ENCODE measurements around the gene ITPR2.
"Not testable (repeated sequence)": the region's sequence is repeated elsewhere in the genome, so short reads cannot be mapped to it uniquely, and the experiment has no call there.

ITPR2 gene

GRCh38 chr12:26523708-26524150, 309.3 kb downstream of the ITPR2 start:
- CTCF ChIA-PET = no interaction called here
- POLR2A ChIA-PET = no interaction called here
- no peak for DNase-seq (ENCODE audit: extremely low spot score)
- TF ChIP-seq ARNT (IDR thresholded peaks at IDR 0.05) (no peak), ZNF384 (IDR thresholded peaks at IDR 0.05) (no peak), CTBP1 (IDR thresholded peaks at IDR 0.05; ENCODE audit: borderline replicate concordance) (no peak)

GRCh38 chr12:26520869-26521268, 312.1 kb downstream of the ITPR2 start:
- TF ChIP-seq NFRKB (IDR thresholded peaks at IDR 0.05) = no peak
- TF ChIP-seq BHLHE40 (IDR thresholded peaks at IDR 0.05; ENCODE audit: borderline replicate concordance) = no peak
- no peak for TF ChIP-seq CTBP1 (IDR thresholded peaks at IDR 0.05; ENCODE audit: borderline replicate concordance)
- TF ChIP-seq SP1 (IDR thresholded peaks at IDR 0.05) = no peak
- no peak for TF ChIP-seq SUZ12 (IDR thresholded peaks at IDR 0.05)
- no peak for TF ChIP-seq TARDBP (IDR thresholded peaks at IDR 0.05)
- TF ChIP-seq LEF1 (IDR thresholded peaks at IDR 0.05; ENCODE audit: borderline replicate concordance) = no peak
- no peak for TF ChIP-seq ZNF384 (IDR thresholded peaks at IDR 0.05)
- no peak for TF ChIP-seq ARNT (IDR thresholded peaks at IDR 0.05)
- no peak for TF ChIP-seq FOXM1 (IDR thresholded peaks at IDR 0.05; ENCODE audit: borderline replicate concordance)
- TF ChIP-seq FOXA1 (IDR thresholded peaks at IDR 0.05) = no peak
- no peak for TF ChIP-seq PKNOX1 (IDR thresholded peaks at IDR 0.05)
- TF ChIP-seq HDGF (IDR thresholded peaks at IDR 0.05; ENCODE audit: borderline replicate concordance) = no peak
- TF ChIP-seq ELF4 (IDR thresholded peaks at IDR 0.05) = no peak
- TF ChIP-seq FOXK2 (IDR thresholded peaks at IDR 0.05) = no peak
- no peak for TF ChIP-seq L3MBTL2 (conservative IDR thresholded peaks at IDR 0.05)
- ChIA-PET CTCF (no interaction called here), POLR2A (no interaction called here)
- DNase-seq (ENCODE audit: extremely low spot score) = no peak

GRCh38 chr12:26520109-26520508, 312.9 kb downstream of the ITPR2 start:
- POLR2A ChIA-PET = no interaction called here
- CTCF ChIA-PET = no interaction called here
- no peak for TF ChIP-seq BHLHE40 (IDR thresholded peaks at IDR 0.05; ENCODE audit: borderline replicate concordance)
- TF ChIP-seq FOXA1 (IDR thresholded peaks at IDR 0.05) = no peak
- TF ChIP-seq ARNT (IDR thresholded peaks at IDR 0.05) = no peak
- TF ChIP-seq FOXM1 (IDR thresholded peaks at IDR 0.05; ENCODE audit: borderline replicate concordance) = no peak
- TF ChIP-seq HDGF (IDR thresholded peaks at IDR 0.05; ENCODE audit: borderline replicate concordance) = no peak
- no peak for TF ChIP-seq TARDBP (IDR thresholded peaks at IDR 0.05)
- TF ChIP-seq LEF1 (IDR thresholded peaks at IDR 0.05; ENCODE audit: borderline replicate concordance) = no peak
- TF ChIP-seq CTBP1 (IDR thresholded peaks at IDR 0.05; ENCODE audit: borderline replicate concordance) = no peak
- no peak for TF ChIP-seq FOXK2 (IDR thresholded peaks at IDR 0.05)
- TF ChIP-seq ZNF384 (IDR thresholded peaks at IDR 0.05) = no peak
- no peak for TF ChIP-seq L3MBTL2 (conservative IDR thresholded peaks at IDR 0.05)
- TF ChIP-seq NFRKB (IDR thresholded peaks at IDR 0.05) = no peak
- TF ChIP-seq ELF4 (IDR thresholded peaks at IDR 0.05) = no peak
- TF ChIP-seq SP1 (IDR thresholded peaks at IDR 0.05) = no peak
- no peak for TF ChIP-seq PKNOX1 (IDR thresholded peaks at IDR 0.05)
- no peak for TF ChIP-seq SUZ12 (IDR thresholded peaks at IDR 0.05)
- no peak for DNase-seq (ENCODE audit: extremely low spot score)

- POLR2A ChIA-PET = no interaction called here
- TF ChIP-seq SUZ12 (IDR thresholded peaks at IDR 0.05) (no peak), ELF4 (IDR thresholded peaks at IDR 0.05) (no peak), PKNOX1 (IDR thresholded peaks at IDR 0.05) (no peak), CTBP1 (IDR thresholded peaks at IDR 0.05; ENCODE audit: borderline replicate concordance) (no peak), L3MBTL2 (conservative IDR thresholded peaks at IDR 0.05) (no peak), NFRKB (IDR thresholded peaks at IDR 0.05) (no peak), FOXM1 (IDR thresholded peaks at IDR 0.05; ENCODE audit: borderline replicate concordance) (no peak), TARDBP (IDR thresholded peaks at IDR 0.05) (no peak), SP1 (IDR thresholded peaks at IDR 0.05) (no peak), FOXA1 (IDR thresholded peaks at IDR 0.05) (no peak), ZNF384 (IDR thresholded peaks at IDR 0.05) (no peak), HDGF (IDR thresholded peaks at IDR 0.05; ENCODE audit: borderline replicate concordance) (no peak), LEF1 (IDR thresholded peaks at IDR 0.05; ENCODE audit: borderline replicate concordance) (no peak), BHLHE40 (IDR thresholded peaks at IDR 0.05; ENCODE audit: borderline replicate concordance) (no peak), ARNT (IDR thresholded peaks at IDR 0.05) (no peak), FOXK2 (IDR thresholded peaks at IDR 0.05) (no peak)
- CTCF ChIA-PET = no interaction called here
- no peak for DNase-seq (ENCODE audit: extremely low spot score)
These were observed 313.5 kb downstream of the ITPR2 start for GRCh38 chr12:26519462-26519861.

GRCh38 chr12:26517320-26517719, 315.7 kb downstream of the ITPR2 start:
- POLR2A ChIA-PET; CTCF ChIA-PET; DNase-seq (ENCODE audit: extremely low spot score): not testable (repeated sequence)

GRCh38 chr12:26514364-26514763, 318.6 kb downstream of the ITPR2 start:
- DNase-seq (ENCODE audit: extremely low spot score) = no peak
- CTCF ChIA-PET = interaction anchor here (0.7 kb wide), 1 partner anchor 708 kb away, joined by 4 read pairs; no protein-coding TSS in a partner anchor
- POLR2A ChIA-PET = no interaction called here
- TF ChIP-seq FOXK2 (IDR thresholded peaks at IDR 0.05) (no peak), SUZ12 (IDR thresholded peaks at IDR 0.05) (no peak), BHLHE40 (IDR thresholded peaks at IDR 0.05; ENCODE audit: borderline replicate concordance) (no peak), LEF1 (IDR thresholded peaks at IDR 0.05; ENCODE audit: borderline replicate concordance) (no peak), ELF4 (IDR thresholded peaks at IDR 0.05) (no peak)
